ENCODE measurements around the gene CHD6. TPM values are rescaled to one million over a fixed set of nuclear protein-coding genes. Genes with fewer than 3 reads are reported as not detected.

The CHD6 gene
- total and polyA plus RNA-seq, 2 experiments from 2014 or later, result 12.6 to 24.9 TPM

GRCh38 chr20:41452226-41452625 is 166.0 kb downstream of the CHD6 start:
- H3K79me2 ChIP-seq (ENCODE audit: insufficient read depth), result no peaks in the 10 kb centered on the region
- no peak overlapping the region for H3K27ac ChIP-seq
- no peak overlapping the region for H3K4me2 ChIP-seq (ENCODE audit: unreplicated experiment)
- H3K9ac ChIP-seq, result no peak overlapping the region
- no peaks in the 10 kb centered on the region for H3K9me3 ChIP-seq (ENCODE audit: low read depth)
- no peak overlapping the region for H3K4me3 ChIP-seq
- in situ Hi-C loops (cut with MboI), result no loop called here
- no peaks in the 10 kb centered on the region for H3K4me1 ChIP-seq (ENCODE audit: insufficient read depth)
- H3K9me2 ChIP-seq (ENCODE audit: insufficient read depth), result no peaks in the 10 kb centered on the region
- H2AFZ ChIP-seq, result no peak overlapping the region
- H4K20me1 ChIP-seq (ENCODE audit: insufficient read depth), result no peaks in the 10 kb centered on the region
- 90 to 92% methylated on average over 6 of the region's 6 CpGs for WGBS, 2 experiments (ENCODE audit: low coverage in 1 of 2, low lambda C conversion rate in 2 of 2, missing lambda C conversion rate in 2 of 2)
- no peaks in the 10 kb centered on the region for H3K27me3 ChIP-seq (replicated peaks; ENCODE audit: insufficient read depth)
- TF ChIP-seq EZH2 (IDR thresholded peaks at IDR 0.05; ENCODE audit: insufficient read depth, poor library complexity, severe bottlenecking), result no peak
- TF ChIP-seq EZH2phosphoT487 (IDR thresholded peaks at IDR 0.05; ENCODE audit: insufficient read depth, low read depth), result no peak
- no peak for DNase-seq
- H3K36me3 ChIP-seq (ENCODE audit: low read depth), result peaks cover 50% of the 10 kb centered on the region
- H3F3A ChIP-seq (ENCODE audit: insufficient read depth), result no peaks in the 10 kb centered on the region

- WGBS, 2 experiments (ENCODE audit: low coverage in 1 of 2, low lambda C conversion rate in 2 of 2, missing lambda C conversion rate in 2 of 2), result 95 to 97% methylated on average over 2 of the region's 2 CpGs
- Histone ChIP-seq H2AFZ (no peak overlapping the region), H3K4me3 (no peak overlapping the region), H3F3A (ENCODE audit: insufficient read depth) (no peaks in the 10 kb centered on the region), H3K9me2 (ENCODE audit: insufficient read depth) (no peaks in the 10 kb centered on the region), H3K36me3 (ENCODE audit: low read depth) (peaks cover 62% of the 10 kb centered on the region), H3K9me3 (ENCODE audit: low read depth) (no peaks in the 10 kb centered on the region), H3K79me2 (ENCODE audit: insufficient read depth) (no peaks in the 10 kb centered on the region), H3K4me1 (ENCODE audit: insufficient read depth) (no peaks in the 10 kb centered on the region), H3K27ac (no peak overlapping the region), H3K4me2 (ENCODE audit: unreplicated experiment) (no peak overlapping the region), H4K20me1 (ENCODE audit: insufficient read depth) (no peaks in the 10 kb centered on the region), H3K9ac (no peak overlapping the region), H3K27me3 (replicated peaks; ENCODE audit: insufficient read depth) (no peaks in the 10 kb centered on the region)
- no peak for DNase-seq
- in situ Hi-C loops (cut with MboI), result no loop called here
- TF ChIP-seq EZH2 (IDR thresholded peaks at IDR 0.05; ENCODE audit: insufficient read depth, poor library complexity, severe bottlenecking) (no peak), EZH2phosphoT487 (IDR thresholded peaks at IDR 0.05; ENCODE audit: insufficient read depth, low read depth) (no peak)
These were observed 171.2 kb downstream of the CHD6 start for GRCh38 chr20:41447006-41447405.

GRCh38 chr20:41446456-41446855 is 171.7 kb downstream of the CHD6 start:
- Histone ChIP-seq H3K4me3 (no peak overlapping the region), H3K9me3 (ENCODE audit: low read depth) (no peaks in the 10 kb centered on the region), H3F3A (ENCODE audit: insufficient read depth) (no peaks in the 10 kb centered on the region), H3K9ac (no peak overlapping the region), H2AFZ (no peak overlapping the region), H3K36me3 (ENCODE audit: low read depth) (peaks cover 62% of the 10 kb centered on the region), H3K4me1 (ENCODE audit: insufficient read depth) (no peaks in the 10 kb centered on the region), H3K27me3 (replicated peaks; ENCODE audit: insufficient read depth) (no peaks in the 10 kb centered on the region), H3K4me2 (ENCODE audit: unreplicated experiment) (no peak overlapping the region), H4K20me1 (ENCODE audit: insufficient read depth) (no peaks in the 10 kb centered on the region), H3K9me2 (ENCODE audit: insufficient read depth) (no peaks in the 10 kb centered on the region), H3K27ac (no peak overlapping the region), H3K79me2 (ENCODE audit: insufficient read depth) (no peaks in the 10 kb centered on the region)
- WGBS, 2 experiments (ENCODE audit: low coverage in 1 of 2, low lambda C conversion rate in 2 of 2, missing lambda C conversion rate in 2 of 2), result 82 to 89% methylated on average over 4 of the region's 4 CpGs
- TF ChIP-seq EZH2phosphoT487 (IDR thresholded peaks at IDR 0.05; ENCODE audit: insufficient read depth, low read depth) (no peak), EZH2 (IDR thresholded peaks at IDR 0.05; ENCODE audit: insufficient read depth, poor library complexity, severe bottlenecking) (no peak)
- DNase-seq, result no peak
- in situ Hi-C loops (cut with MboI), result no loop called here

- no peaks in the 10 kb centered on the region for H3F3A ChIP-seq (ENCODE audit: insufficient read depth)
- no peaks in the 10 kb centered on the region for H3K4me1 ChIP-seq (ENCODE audit: insufficient read depth)
- no peak for DNase-seq
- H3K27ac ChIP-seq, result no peak overlapping the region
- no peaks in the 10 kb centered on the region for H3K9me3 ChIP-seq (ENCODE audit: low read depth)
- TF ChIP-seq EZH2phosphoT487 (IDR thresholded peaks at IDR 0.05; ENCODE audit: insufficient read depth, low read depth), result no peak
- TF ChIP-seq EZH2 (IDR thresholded peaks at IDR 0.05; ENCODE audit: insufficient read depth, poor library complexity, severe bottlenecking), result no peak
- in situ Hi-C loops (cut with MboI), result no loop called here
- H3K79me2 ChIP-seq (ENCODE audit: insufficient read depth), result no peaks in the 10 kb centered on the region
- H3K4me2 ChIP-seq (ENCODE audit: unreplicated experiment), result no peak overlapping the region
- H3K9ac ChIP-seq, result no peak overlapping the region
- no peak overlapping the region for H2AFZ ChIP-seq
- H3K36me3 ChIP-seq (ENCODE audit: low read depth), result peaks cover 57% of the 10 kb centered on the region
- H3K9me2 ChIP-seq (ENCODE audit: insufficient read depth), result no peaks in the 10 kb centered on the region
- no peaks in the 10 kb centered on the region for H4K20me1 ChIP-seq (ENCODE audit: insufficient read depth)
- H3K27me3 ChIP-seq (replicated peaks; ENCODE audit: insufficient read depth), result no peaks in the 10 kb centered on the region
- no peak overlapping the region for H3K4me3 ChIP-seq
These were observed 173.4 kb downstream of the CHD6 start for GRCh38 chr20:41444821-41445220.

- H3K4me3 ChIP-seq, result no peak overlapping the region
- H3K9me3 ChIP-seq (ENCODE audit: low read depth), result no peaks in the 10 kb centered on the region
- TF ChIP-seq EZH2 (IDR thresholded peaks at IDR 0.05; ENCODE audit: insufficient read depth, poor library complexity, severe bottlenecking) (no peak), EZH2phosphoT487 (IDR thresholded peaks at IDR 0.05; ENCODE audit: insufficient read depth, low read depth) (no peak)
- no peaks in the 10 kb centered on the region for H4K20me1 ChIP-seq (ENCODE audit: insufficient read depth)
- H3K4me2 ChIP-seq (ENCODE audit: unreplicated experiment), result no peak overlapping the region
- in situ Hi-C loops (cut with MboI), result no loop called here
- no peaks in the 10 kb centered on the region for H3K79me2 ChIP-seq (ENCODE audit: insufficient read depth)
- H2AFZ ChIP-seq, result no peak overlapping the region
- peaks cover 55% of the 10 kb centered on the region for H3K36me3 ChIP-seq (ENCODE audit: low read depth)
- no peak overlapping the region for H3K27ac ChIP-seq
- H3K9ac ChIP-seq, result no peak overlapping the region
- no peaks in the 10 kb centered on the region for H3K4me1 ChIP-seq (ENCODE audit: insufficient read depth)
- DNase-seq, result no peak
- H3K9me2 ChIP-seq (ENCODE audit: insufficient read depth), result no peaks in the 10 kb centered on the region
- no peaks in the 10 kb centered on the region for H3F3A ChIP-seq (ENCODE audit: insufficient read depth)
- H3K27me3 ChIP-seq (replicated peaks; ENCODE audit: insufficient read depth), result no peaks in the 10 kb centered on the region
These were observed 174.5 kb downstream of the CHD6 start for GRCh38 chr20:41443691-41444090.
